ENCODE results near the gene DSG4. TPM values are rescaled to one million over a fixed set of nuclear protein-coding genes. Genes with fewer than 3 reads are reported as not detected.

The DSG4 gene
- total and polyA plus RNA-seq, 4 donors, result under 0.01 TPM; not detected in 3

DNA sequence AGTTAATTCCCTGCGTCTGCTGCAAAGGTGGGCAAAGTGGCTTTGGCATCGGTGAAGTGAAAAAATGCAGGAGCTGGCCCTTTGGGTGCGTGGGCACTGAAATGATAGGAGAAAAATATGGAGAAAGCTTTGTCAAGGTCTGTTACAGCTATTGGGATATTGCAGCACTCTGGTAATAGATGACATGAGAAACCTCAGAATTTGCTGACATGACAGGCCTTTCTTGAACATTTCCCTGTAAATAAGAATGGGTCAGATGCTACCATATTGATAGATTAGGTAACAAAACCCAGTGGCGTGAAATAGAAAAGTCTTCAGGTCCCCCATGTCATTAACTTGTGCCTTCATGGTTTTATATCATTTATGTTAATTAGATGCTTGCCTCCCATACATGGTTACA, 12.4 kb upstream of the DSG4 start:
- H3K4me3 ChIP-seq (ENCODE audit: low read depth in 1 of 3, low read length in 3 of 3), result no peak overlapping the region
- H3K27me3 ChIP-seq (ENCODE audit: control insufficient read depth in 4 of 4, insufficient read depth in 4 of 4, low read length in 3 of 4), result no peaks in the 10 kb centered on the region
- TF ChIP-seq, protein P1, sequence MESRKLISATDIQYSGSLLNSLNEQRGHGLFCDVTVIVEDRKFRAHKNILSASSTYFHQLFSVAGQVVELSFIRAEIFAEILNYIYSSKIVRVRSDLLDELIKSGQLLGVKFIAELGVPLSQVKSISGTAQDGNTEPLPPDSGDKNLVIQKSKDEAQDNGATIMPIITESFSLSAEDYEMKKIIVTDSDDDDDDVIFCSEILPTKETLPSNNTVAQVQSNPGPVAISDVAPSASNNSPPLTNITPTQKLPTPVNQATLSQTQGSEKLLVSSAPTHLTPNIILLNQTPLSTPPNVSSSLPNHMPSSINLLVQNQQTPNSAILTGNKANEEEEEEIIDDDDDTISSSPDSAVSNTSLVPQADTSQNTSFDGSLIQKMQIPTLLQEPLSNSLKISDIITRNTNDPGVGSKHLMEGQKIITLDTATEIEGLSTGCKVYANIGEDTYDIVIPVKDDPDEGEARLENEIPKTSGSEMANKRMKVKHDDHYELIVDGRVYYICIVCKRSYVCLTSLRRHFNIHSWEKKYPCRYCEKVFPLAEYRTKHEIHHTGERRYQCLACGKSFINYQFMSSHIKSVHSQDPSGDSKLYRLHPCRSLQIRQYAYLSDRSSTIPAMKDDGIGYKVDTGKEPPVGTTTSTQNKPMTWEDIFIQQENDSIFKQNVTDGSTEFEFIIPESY (IDR thresholded peaks at IDR 0.05), result no peak
- TF ChIP-seq HNF4A (conservative IDR thresholded peaks at IDR 0.05) (no peak), FOXA2 (IDR thresholded peaks at IDR 0.05) (no peak), JUND (IDR thresholded peaks at IDR 0.05) (no peak), FOXA1 (IDR thresholded peaks at IDR 0.05) (no peak), NR2F2 (IDR thresholded peaks at IDR 0.05) (no peak), HNF4G (IDR thresholded peaks at IDR 0.05) (no peak), RXRA (IDR thresholded peaks at IDR 0.05) (no peak), GABPA (IDR thresholded peaks at IDR 0.05 in 1 of 2, conservative IDR thresholded peaks at IDR 0.05 in 1 of 2) (no peak), YY1 (IDR thresholded peaks at IDR 0.05) (no peak), SP1 (IDR thresholded peaks at IDR 0.05) (no peak), EGR1 (IDR thresholded peaks at IDR 0.05; ENCODE audit: low read depth in 2 of 2) (no peak)
- TF ChIP-seq, protein P2, sequence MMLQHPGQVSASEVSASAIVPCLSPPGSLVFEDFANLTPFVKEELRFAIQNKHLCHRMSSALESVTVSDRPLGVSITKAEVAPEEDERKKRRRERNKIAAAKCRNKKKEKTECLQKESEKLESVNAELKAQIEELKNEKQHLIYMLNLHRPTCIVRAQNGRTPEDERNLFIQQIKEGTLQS (IDR thresholded peaks at IDR 0.05), result no peak
- TF ChIP-seq, protein P3, sequence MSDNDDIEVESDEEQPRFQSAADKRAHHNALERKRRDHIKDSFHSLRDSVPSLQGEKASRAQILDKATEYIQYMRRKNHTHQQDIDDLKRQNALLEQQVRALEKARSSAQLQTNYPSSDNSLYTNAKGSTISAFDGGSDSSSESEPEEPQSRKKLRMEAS (IDR thresholded peaks at IDR 0.05), result no peak
- TF ChIP-seq, protein P4, sequence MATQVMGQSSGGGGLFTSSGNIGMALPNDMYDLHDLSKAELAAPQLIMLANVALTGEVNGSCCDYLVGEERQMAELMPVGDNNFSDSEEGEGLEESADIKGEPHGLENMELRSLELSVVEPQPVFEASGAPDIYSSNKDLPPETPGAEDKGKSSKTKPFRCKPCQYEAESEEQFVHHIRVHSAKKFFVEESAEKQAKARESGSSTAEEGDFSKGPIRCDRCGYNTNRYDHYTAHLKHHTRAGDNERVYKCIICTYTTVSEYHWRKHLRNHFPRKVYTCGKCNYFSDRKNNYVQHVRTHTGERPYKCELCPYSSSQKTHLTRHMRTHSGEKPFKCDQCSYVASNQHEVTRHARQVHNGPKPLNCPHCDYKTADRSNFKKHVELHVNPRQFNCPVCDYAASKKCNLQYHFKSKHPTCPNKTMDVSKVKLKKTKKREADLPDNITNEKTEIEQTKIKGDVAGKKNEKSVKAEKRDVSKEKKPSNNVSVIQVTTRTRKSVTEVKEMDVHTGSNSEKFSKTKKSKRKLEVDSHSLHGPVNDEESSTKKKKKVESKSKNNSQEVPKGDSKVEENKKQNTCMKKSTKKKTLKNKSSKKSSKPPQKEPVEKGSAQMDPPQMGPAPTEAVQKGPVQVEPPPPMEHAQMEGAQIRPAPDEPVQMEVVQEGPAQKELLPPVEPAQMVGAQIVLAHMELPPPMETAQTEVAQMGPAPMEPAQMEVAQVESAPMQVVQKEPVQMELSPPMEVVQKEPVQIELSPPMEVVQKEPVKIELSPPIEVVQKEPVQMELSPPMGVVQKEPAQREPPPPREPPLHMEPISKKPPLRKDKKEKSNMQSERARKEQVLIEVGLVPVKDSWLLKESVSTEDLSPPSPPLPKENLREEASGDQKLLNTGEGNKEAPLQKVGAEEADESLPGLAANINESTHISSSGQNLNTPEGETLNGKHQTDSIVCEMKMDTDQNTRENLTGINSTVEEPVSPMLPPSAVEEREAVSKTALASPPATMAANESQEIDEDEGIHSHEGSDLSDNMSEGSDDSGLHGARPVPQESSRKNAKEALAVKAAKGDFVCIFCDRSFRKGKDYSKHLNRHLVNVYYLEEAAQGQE (IDR thresholded peaks at IDR 0.05), result no peak
- H3K27ac ChIP-seq (ENCODE audit: low read depth in 1 of 2, low read length in 2 of 2), result no peak overlapping the region
- DNase-seq (ENCODE audit: low spot score), result no peak
- H3K9ac ChIP-seq (ENCODE audit: low read depth in 1 of 2, low read length in 2 of 2), result no peak overlapping the region
- H3K9me3 ChIP-seq (ENCODE audit: control insufficient read depth in 4 of 4, low read length in 3 of 4), result no peaks in the 10 kb centered on the region
- no peaks in the 10 kb centered on the region for H3K4me1 ChIP-seq (ENCODE audit: control insufficient read depth in 4 of 4, insufficient read depth in 4 of 4, low read length in 3 of 4)
- 95% methylated on average over 4 of the region's 4 CpGs for WGBS
- no peaks in the 10 kb centered on the region for H3K36me3 ChIP-seq (ENCODE audit: control insufficient read depth in 4 of 4, insufficient read depth in 3 of 4, low read depth in 1 of 4, low read length in 3 of 4)

DNA sequence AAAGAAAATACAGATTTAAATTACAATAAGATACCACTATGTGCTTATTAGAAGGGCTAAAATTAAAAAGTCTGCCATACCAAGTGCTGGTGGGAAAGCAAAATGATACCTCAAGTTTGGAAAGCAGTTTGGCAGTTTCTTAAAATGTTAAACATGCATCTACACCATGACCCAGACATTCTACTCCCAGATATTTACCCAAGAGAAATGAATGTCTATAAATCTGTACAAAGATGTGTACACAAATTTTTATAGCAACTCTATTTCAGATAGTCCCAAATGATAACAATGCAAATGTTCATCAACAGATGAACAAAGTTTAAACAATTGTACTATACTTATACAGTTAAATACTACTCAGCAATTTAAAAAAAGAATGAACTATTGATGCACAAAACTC, 7.1 kb upstream of the DSG4 start:
- Histone ChIP-seq H3K27ac (ENCODE audit: low read depth in 1 of 2, low read length in 2 of 2) (no peak overlapping the region), H3K4me1 (ENCODE audit: control insufficient read depth in 4 of 4, insufficient read depth in 4 of 4, low read length in 3 of 4) (no peaks in the 10 kb centered on the region), H3K9me3 (ENCODE audit: control insufficient read depth in 4 of 4, low read length in 3 of 4) (no peaks in the 10 kb centered on the region), H3K4me3 (ENCODE audit: low read depth in 1 of 3, low read length in 3 of 3) (no peak overlapping the region), H3K36me3 (ENCODE audit: control insufficient read depth in 4 of 4, insufficient read depth in 3 of 4, low read depth in 1 of 4, low read length in 3 of 4) (no peaks in the 10 kb centered on the region), H3K9ac (ENCODE audit: low read depth in 1 of 2, low read length in 2 of 2) (no peak overlapping the region), H3K27me3 (ENCODE audit: control insufficient read depth in 4 of 4, insufficient read depth in 4 of 4, low read length in 3 of 4) (no peaks in the 10 kb centered on the region)
- no peak for TF ChIP-seq RAD21 (IDR thresholded peaks at IDR 0.05)
- no peak for TF ChIP-seq TAF1 (conservative IDR thresholded peaks at IDR 0.05)
- TF ChIP-seq YY1 (IDR thresholded peaks at IDR 0.05), result no peak
- TF ChIP-seq NR2F2 (IDR thresholded peaks at IDR 0.05), result no peak
- TF ChIP-seq HNF4A (conservative IDR thresholded peaks at IDR 0.05), result no peak
- TF ChIP-seq JUND (IDR thresholded peaks at IDR 0.05), result no peak
- no peak for TF ChIP-seq GABPA (IDR thresholded peaks at IDR 0.05 in 1 of 2, conservative IDR thresholded peaks at IDR 0.05 in 1 of 2)
- TF ChIP-seq, protein P1 (IDR thresholded peaks at IDR 0.05), result no peak
- no peak for TF ChIP-seq FOXA1 (IDR thresholded peaks at IDR 0.05)
- TF ChIP-seq SP1 (IDR thresholded peaks at IDR 0.05), result no peak
- no peak for TF ChIP-seq FOXA2 (IDR thresholded peaks at IDR 0.05)
- no peak for TF ChIP-seq EGR1 (IDR thresholded peaks at IDR 0.05; ENCODE audit: low read depth in 2 of 2)
- TF ChIP-seq, protein P5, sequence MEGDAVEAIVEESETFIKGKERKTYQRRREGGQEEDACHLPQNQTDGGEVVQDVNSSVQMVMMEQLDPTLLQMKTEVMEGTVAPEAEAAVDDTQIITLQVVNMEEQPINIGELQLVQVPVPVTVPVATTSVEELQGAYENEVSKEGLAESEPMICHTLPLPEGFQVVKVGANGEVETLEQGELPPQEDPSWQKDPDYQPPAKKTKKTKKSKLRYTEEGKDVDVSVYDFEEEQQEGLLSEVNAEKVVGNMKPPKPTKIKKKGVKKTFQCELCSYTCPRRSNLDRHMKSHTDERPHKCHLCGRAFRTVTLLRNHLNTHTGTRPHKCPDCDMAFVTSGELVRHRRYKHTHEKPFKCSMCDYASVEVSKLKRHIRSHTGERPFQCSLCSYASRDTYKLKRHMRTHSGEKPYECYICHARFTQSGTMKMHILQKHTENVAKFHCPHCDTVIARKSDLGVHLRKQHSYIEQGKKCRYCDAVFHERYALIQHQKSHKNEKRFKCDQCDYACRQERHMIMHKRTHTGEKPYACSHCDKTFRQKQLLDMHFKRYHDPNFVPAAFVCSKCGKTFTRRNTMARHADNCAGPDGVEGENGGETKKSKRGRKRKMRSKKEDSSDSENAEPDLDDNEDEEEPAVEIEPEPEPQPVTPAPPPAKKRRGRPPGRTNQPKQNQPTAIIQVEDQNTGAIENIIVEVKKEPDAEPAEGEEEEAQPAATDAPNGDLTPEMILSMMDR (IDR thresholded peaks at IDR 0.05; ENCODE audit: low read depth, low read length, missing input control), result no peak
- no peak for DNase-seq (ENCODE audit: low spot score)
